ENCODE results near the gene ANAPC2.

Gene ANAPC2

GRCh38 chr9:137178201-137178938, 10.0 kb downstream of the ANAPC2 start:
- peaks cover 33% of the 10 kb centered on the region for H3K36me3 ChIP-seq (replicated peaks; ENCODE audit: low read depth, low read length)
- no peak overlapping the region for H3K27ac ChIP-seq (ENCODE audit: low read length)

GRCh38 chr9:137176302-137177182, 11.8 kb downstream of the ANAPC2 start:
- no peaks in the 10 kb centered on the region for H3K79me2 ChIP-seq (ENCODE audit: low read length)
- H3K9me3 ChIP-seq (ENCODE audit: insufficient read depth, low read length), result no peaks in the 10 kb centered on the region
- H3K4me3 ChIP-seq (ENCODE audit: low read length), result no peak overlapping the region
- no peaks in the 10 kb centered on the region for H3K27me3 ChIP-seq (ENCODE audit: low read depth, low read length)
- peaks cover 21% of the 10 kb centered on the region for H3K4me1 ChIP-seq (ENCODE audit: low read length)
- H2AFZ ChIP-seq (ENCODE audit: low read depth, low read length), result no peak overlapping the region
- no peak overlapping the region for H3K4me2 ChIP-seq (ENCODE audit: low read length)
- no peaks in the 10 kb centered on the region; the same call in 1 of the 2 replicates for H4K20me1 ChIP-seq (ENCODE audit: insufficient read depth, low read length)
- no peak overlapping the region for H3K9ac ChIP-seq (ENCODE audit: low read length)
- no peak overlapping the region for H3K27ac ChIP-seq (ENCODE audit: low read length)
- peaks cover 22% of the 10 kb centered on the region for H3K36me3 ChIP-seq (replicated peaks; ENCODE audit: low read depth, low read length)
- TF ChIP-seq CTCF (IDR thresholded peaks at IDR 0.05; ENCODE audit: low read depth, low read length) (peak; percentile 40), EZH2phosphoT487 (IDR thresholded peaks at IDR 0.05; ENCODE audit: low read depth) (no peak)

More at GRCh38 chr9:137178201-137178938, 10.0 kb downstream of the ANAPC2 start:
- peaks cover 18% of the 10 kb centered on the region for H3K4me1 ChIP-seq (ENCODE audit: low read length)
- H2AFZ ChIP-seq (ENCODE audit: low read depth, low read length), result no peak overlapping the region
- H3K9ac ChIP-seq (ENCODE audit: low read length), result no peak overlapping the region
- H3K9me3 ChIP-seq (ENCODE audit: insufficient read depth, low read length), result no peaks in the 10 kb centered on the region
- no peaks in the 10 kb centered on the region for H3K27me3 ChIP-seq (ENCODE audit: low read depth, low read length)
- H3K79me2 ChIP-seq (ENCODE audit: low read length), result no peaks in the 10 kb centered on the region
- H4K20me1 ChIP-seq (ENCODE audit: insufficient read depth, low read length), result no peaks in the 10 kb centered on the region; the same call in 1 of the 2 replicates
- H3K4me2 ChIP-seq (ENCODE audit: low read length), result no peak overlapping the region
- H3K4me3 ChIP-seq (ENCODE audit: low read length), result no peak overlapping the region
- TF ChIP-seq CTCF (IDR thresholded peaks at IDR 0.05; ENCODE audit: low read depth, low read length) (no peak), EZH2phosphoT487 (IDR thresholded peaks at IDR 0.05; ENCODE audit: low read depth) (no peak)

GRCh38 chr9:137175345-137175961, 12.9 kb downstream of the ANAPC2 start:
- H2AFZ ChIP-seq (ENCODE audit: low read depth, low read length), result no peak overlapping the region
- no peaks in the 10 kb centered on the region for H3K9me3 ChIP-seq (ENCODE audit: insufficient read depth, low read length)
- H3K4me2 ChIP-seq (ENCODE audit: low read length), result peak overlapping the region; percentile 55

More at GRCh38 chr9:137175345-137175961, 12.9 kb downstream of the ANAPC2 start:
- TF ChIP-seq CTCF (IDR thresholded peaks at IDR 0.05; ENCODE audit: low read depth, low read length) (peak; percentile 58), EZH2phosphoT487 (IDR thresholded peaks at IDR 0.05; ENCODE audit: low read depth) (no peak)
- Histone ChIP-seq H3K36me3 (replicated peaks; ENCODE audit: low read depth, low read length) (peaks cover 14% of the 10 kb centered on the region), H4K20me1 (ENCODE audit: insufficient read depth, low read length) (no peaks in the 10 kb centered on the region; the same call in 1 of the 2 replicates), H3K4me1 (ENCODE audit: low read length) (peaks cover 23% of the 10 kb centered on the region), H3K9ac (ENCODE audit: low read length) (no peak overlapping the region), H3K27me3 (ENCODE audit: low read depth, low read length) (no peaks in the 10 kb centered on the region), H3K4me3 (ENCODE audit: low read length) (peak overlapping the region; percentile 23; the same call in 1 of the 2 replicates), H3K27ac (ENCODE audit: low read length) (no peak overlapping the region), H3K79me2 (ENCODE audit: low read length) (no peaks in the 10 kb centered on the region)

Measured in OCI-LY3 (cell line).